Measurements from ENCODE around the gene TMEM108. TPM values are rescaled to one million over a fixed set of nuclear protein-coding genes. Genes with fewer than 3 reads are reported as not detected.

The TMEM108 gene
- total RNA-seq, 1 donor, result 0.10 TPM

GRCh38 chr3:133157716-133158115 is 119.5 kb downstream of the TMEM108 start:
- H3K27me3 ChIP-seq (ENCODE audit: insufficient read depth, low read length), result no peaks in the 10 kb centered on the region
- H3K9me3 ChIP-seq (ENCODE audit: low read depth, low read length), result no peaks in the 10 kb centered on the region
- no peaks in the 10 kb centered on the region for H3K4me1 ChIP-seq (ENCODE audit: insufficient read depth, low read length)
- no peak overlapping the region for H3K4me3 ChIP-seq (ENCODE audit: low read length)

- Histone ChIP-seq H3K27me3 (ENCODE audit: insufficient read depth, low read length) (no peaks in the 10 kb centered on the region), H3K4me3 (ENCODE audit: low read length) (no peak overlapping the region), H3K9me3 (ENCODE audit: low read depth, low read length) (no peaks in the 10 kb centered on the region), H3K4me1 (ENCODE audit: insufficient read depth, low read length) (no peaks in the 10 kb centered on the region)
Observed at GRCh38 chr3:133158686-133159085, 120.5 kb downstream of the TMEM108 start.

GRCh38 chr3:133159498-133160475 is 121.6 kb downstream of the TMEM108 start:
- H3K4me3 ChIP-seq (ENCODE audit: low read length), result no peak overlapping the region
- H3K27me3 ChIP-seq (ENCODE audit: insufficient read depth, low read length), result no peaks in the 10 kb centered on the region
- H3K9me3 ChIP-seq (ENCODE audit: low read depth, low read length), result no peaks in the 10 kb centered on the region
- no peaks in the 10 kb centered on the region for H3K4me1 ChIP-seq (ENCODE audit: insufficient read depth, low read length)

- H3K4me1 ChIP-seq (ENCODE audit: insufficient read depth, low read length), result no peaks in the 10 kb centered on the region
- H3K27me3 ChIP-seq (ENCODE audit: insufficient read depth, low read length), result no peaks in the 10 kb centered on the region
- H3K9me3 ChIP-seq (ENCODE audit: low read depth, low read length), result no peaks in the 10 kb centered on the region
- no peak overlapping the region for H3K4me3 ChIP-seq (ENCODE audit: low read length)
Observed at GRCh38 chr3:133161656-133162055, 123.5 kb downstream of the TMEM108 start.

GRCh38 chr3:133162265-133162664 is 124.1 kb downstream of the TMEM108 start:
- Histone ChIP-seq H3K27me3 (ENCODE audit: insufficient read depth, low read length) (no peaks in the 10 kb centered on the region), H3K4me1 (ENCODE audit: insufficient read depth, low read length) (no peaks in the 10 kb centered on the region), H3K4me3 (ENCODE audit: low read length) (no peak overlapping the region), H3K9me3 (ENCODE audit: low read depth, low read length) (no peaks in the 10 kb centered on the region)

- Histone ChIP-seq H3K27me3 (ENCODE audit: insufficient read depth, low read length) (no peaks in the 10 kb centered on the region), H3K4me3 (ENCODE audit: low read length) (no peak overlapping the region), H3K4me1 (ENCODE audit: insufficient read depth, low read length) (no peaks in the 10 kb centered on the region), H3K9me3 (ENCODE audit: low read depth, low read length) (no peaks in the 10 kb centered on the region)
Observed at GRCh38 chr3:133162670-133163305, 124.6 kb downstream of the TMEM108 start.

GRCh38 chr3:133167340-133168024 is 129.3 kb downstream of the TMEM108 start:
- Histone ChIP-seq H3K4me1 (ENCODE audit: insufficient read depth, low read length) (no peaks in the 10 kb centered on the region), H3K4me3 (ENCODE audit: low read length) (no peak overlapping the region), H3K9me3 (ENCODE audit: low read depth, low read length) (no peaks in the 10 kb centered on the region), H3K27me3 (ENCODE audit: insufficient read depth, low read length) (no peaks in the 10 kb centered on the region)

- Histone ChIP-seq H3K4me3 (ENCODE audit: low read length) (no peak overlapping the region), H3K4me1 (ENCODE audit: insufficient read depth, low read length) (no peaks in the 10 kb centered on the region), H3K27me3 (ENCODE audit: insufficient read depth, low read length) (no peaks in the 10 kb centered on the region), H3K9me3 (ENCODE audit: low read depth, low read length) (no peaks in the 10 kb centered on the region)
Observed at GRCh38 chr3:133168025-133168401, 129.8 kb downstream of the TMEM108 start.

- H3K9me3 ChIP-seq (ENCODE audit: low read depth, low read length), result no peaks in the 10 kb centered on the region
- H3K4me1 ChIP-seq (ENCODE audit: insufficient read depth, low read length), result no peaks in the 10 kb centered on the region
- no peaks in the 10 kb centered on the region for H3K27me3 ChIP-seq (ENCODE audit: insufficient read depth, low read length)
- H3K4me3 ChIP-seq (ENCODE audit: low read length), result no peak overlapping the region
Observed at GRCh38 chr3:133169331-133170068, 131.3 kb downstream of the TMEM108 start.

- Histone ChIP-seq H3K4me1 (ENCODE audit: insufficient read depth, low read length) (no peaks in the 10 kb centered on the region), H3K4me3 (ENCODE audit: low read length) (no peak overlapping the region), H3K27me3 (ENCODE audit: insufficient read depth, low read length) (no peaks in the 10 kb centered on the region), H3K9me3 (ENCODE audit: low read depth, low read length) (no peaks in the 10 kb centered on the region)
Observed at GRCh38 chr3:133171831-133172230, 133.6 kb downstream of the TMEM108 start.

GRCh38 chr3:133181392-133182150 is 143.4 kb downstream of the TMEM108 start:
- no peaks in the 10 kb centered on the region for H3K27me3 ChIP-seq (ENCODE audit: insufficient read depth, low read length)
- no peaks in the 10 kb centered on the region for H3K4me1 ChIP-seq (ENCODE audit: insufficient read depth, low read length)
- H3K4me3 ChIP-seq (ENCODE audit: low read length), result no peak overlapping the region
- H3K9me3 ChIP-seq (ENCODE audit: low read depth, low read length), result no peaks in the 10 kb centered on the region

GRCh38 chr3:133187870-133188379 is 149.7 kb downstream of the TMEM108 start:
- Histone ChIP-seq H3K4me3 (ENCODE audit: low read length) (no peak overlapping the region), H3K4me1 (ENCODE audit: insufficient read depth, low read length) (no peaks in the 10 kb centered on the region), H3K9me3 (ENCODE audit: low read depth, low read length) (no peaks in the 10 kb centered on the region), H3K27me3 (ENCODE audit: insufficient read depth, low read length) (no peaks in the 10 kb centered on the region)

- Histone ChIP-seq H3K9me3 (ENCODE audit: low read depth, low read length) (no peaks in the 10 kb centered on the region), H3K27me3 (ENCODE audit: insufficient read depth, low read length) (no peaks in the 10 kb centered on the region), H3K4me1 (ENCODE audit: insufficient read depth, low read length) (no peaks in the 10 kb centered on the region), H3K4me3 (ENCODE audit: low read length) (no peak overlapping the region)
Observed at GRCh38 chr3:133188996-133189395, 150.8 kb downstream of the TMEM108 start.

- Histone ChIP-seq H3K4me1 (ENCODE audit: insufficient read depth, low read length) (no peaks in the 10 kb centered on the region), H3K27me3 (ENCODE audit: insufficient read depth, low read length) (no peaks in the 10 kb centered on the region), H3K4me3 (ENCODE audit: low read length) (no peak overlapping the region), H3K9me3 (ENCODE audit: low read depth, low read length) (no peaks in the 10 kb centered on the region)
Observed at GRCh38 chr3:133189893-133190292, 151.7 kb downstream of the TMEM108 start.

Data from mononuclear cell (primary cell).